M059J (cell line): Measurements from ENCODE around the gene KIF24. TPM values are rescaled to one million over a fixed set of nuclear protein-coding genes. Genes with fewer than 3 reads are reported as not detected.
"Not testable (repeated sequence)": the region's sequence is repeated elsewhere in the genome, so short reads cannot be mapped to it uniquely, and the experiment has no call there.

Experiments used
- DNase-seq: peaks from one replicate; pipeline ENCODE4 v3.0.0-alpha.2; 2012; ENCODE audit warnings: low read depth
- total RNA-seq: library from RNA; depleted of rRNA; stranded (reverse); fragments of >200 nt; shearing (Covaris generic); gene quantifications from 2 replicates; pipeline ENCODE4 v1.2.3, GENCODE V29; 2014

The KIF24 gene
- total RNA-seq, 1 experiment from 2014 or later: 9.0 TPM

DNA sequence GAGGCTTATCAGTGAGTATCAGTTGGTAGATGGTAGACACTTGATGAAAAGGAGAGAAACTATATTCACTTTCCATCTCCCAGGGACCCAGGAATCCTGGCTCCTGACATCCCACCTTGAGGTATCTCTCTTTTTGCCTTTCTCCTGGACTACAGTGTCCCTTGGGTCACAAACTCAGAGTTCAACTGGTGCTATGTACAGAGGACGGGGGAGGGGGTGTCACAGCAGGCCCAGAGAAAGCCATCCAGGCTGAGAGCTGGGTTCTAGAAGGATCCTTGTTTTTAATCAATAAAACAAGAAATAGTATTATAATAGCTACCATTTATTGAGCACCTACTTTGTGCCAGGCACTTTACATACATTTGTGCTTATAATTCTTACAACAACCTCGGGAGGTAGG lies 37.3 kb upstream of the KIF24 start:
- no peak for DNase-seq

DNA sequence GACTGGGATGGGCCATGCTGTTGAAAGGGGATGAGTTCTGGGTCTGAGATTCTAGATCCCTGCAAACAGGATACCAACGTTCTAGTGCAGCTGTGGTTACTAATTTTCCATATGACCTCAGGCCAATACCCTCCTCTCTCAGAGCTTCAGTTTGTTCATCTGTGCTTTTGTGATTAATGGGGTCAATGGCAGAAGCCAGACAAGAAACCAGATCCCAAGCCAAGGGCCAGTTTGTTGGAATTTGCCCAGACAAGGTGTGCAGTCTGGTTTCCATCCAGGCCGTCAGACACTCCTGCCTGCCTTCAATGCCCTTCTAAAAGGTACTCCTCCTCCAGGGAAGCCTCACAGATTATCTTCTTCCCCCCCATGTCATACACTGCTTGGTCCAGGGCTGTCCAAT lies 36.2 kb upstream of the KIF24 start:
- no peak for DNase-seq

DNA sequence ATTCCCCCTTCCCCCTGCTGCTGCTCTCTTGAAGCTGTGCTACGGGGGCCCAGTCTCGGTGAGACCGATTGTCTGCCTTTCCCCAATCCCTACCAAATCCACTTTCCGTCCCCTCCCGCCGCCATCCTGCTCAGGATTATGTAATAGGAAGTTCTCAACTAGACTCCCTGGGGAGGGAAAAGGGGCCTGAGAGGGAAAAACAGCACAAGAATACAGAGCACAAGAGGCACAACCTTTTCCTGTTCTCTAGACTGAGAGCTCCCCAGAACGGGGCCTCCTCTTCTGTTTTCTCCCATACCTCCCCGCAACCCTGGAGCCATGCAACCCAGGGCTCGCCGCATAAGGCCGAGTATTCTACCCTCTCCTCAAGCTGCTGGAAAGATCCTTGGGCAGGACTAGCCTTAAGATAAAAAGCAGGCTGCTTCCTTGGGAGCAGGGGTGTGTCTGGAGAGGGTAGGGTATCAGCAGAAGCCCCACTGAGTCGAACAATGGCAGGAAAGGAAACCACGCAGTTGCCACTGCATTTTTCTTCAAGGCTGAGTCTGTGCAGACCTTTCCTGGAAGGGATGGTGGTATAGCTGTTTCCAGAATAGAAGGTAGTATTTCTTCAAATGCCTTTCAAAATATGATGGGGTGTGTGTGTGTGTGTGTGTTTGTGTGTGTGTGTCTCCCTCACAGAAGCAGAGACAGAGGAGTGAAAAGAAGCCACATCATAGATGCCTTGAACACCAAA lies 34.7 kb upstream of the KIF24 start:
- DNase-seq: no peak

DNA sequence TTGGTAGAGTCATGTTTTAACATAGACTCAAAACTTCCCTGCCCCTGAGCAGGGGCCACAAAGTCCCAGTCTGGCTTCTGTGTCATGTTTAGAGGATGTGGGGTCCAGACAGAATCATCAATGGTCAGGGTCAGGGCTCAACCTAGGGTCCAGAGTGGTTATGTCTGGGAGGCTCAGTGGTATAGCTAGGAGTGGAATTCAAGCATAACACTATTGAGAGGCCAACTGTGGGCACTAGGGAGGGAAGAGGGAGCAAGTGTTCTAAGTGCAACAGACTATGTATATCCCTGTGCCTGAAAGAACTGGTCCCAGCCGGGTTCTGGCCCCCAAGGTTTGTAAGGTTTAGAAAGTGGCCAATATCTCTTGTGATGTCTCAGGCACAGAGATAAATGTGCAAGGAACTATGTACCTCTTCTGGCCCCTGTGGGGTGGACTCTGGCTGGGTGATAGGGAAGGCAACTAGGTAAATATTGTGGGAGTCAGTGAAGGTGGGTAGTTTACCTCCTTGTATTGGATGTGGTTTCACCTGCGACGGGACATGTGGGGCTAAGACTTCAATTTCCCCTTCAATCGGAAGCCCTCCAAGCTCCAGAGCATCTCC lies 33.6 kb upstream of the KIF24 start:
- DNase-seq: no peak

DNA sequence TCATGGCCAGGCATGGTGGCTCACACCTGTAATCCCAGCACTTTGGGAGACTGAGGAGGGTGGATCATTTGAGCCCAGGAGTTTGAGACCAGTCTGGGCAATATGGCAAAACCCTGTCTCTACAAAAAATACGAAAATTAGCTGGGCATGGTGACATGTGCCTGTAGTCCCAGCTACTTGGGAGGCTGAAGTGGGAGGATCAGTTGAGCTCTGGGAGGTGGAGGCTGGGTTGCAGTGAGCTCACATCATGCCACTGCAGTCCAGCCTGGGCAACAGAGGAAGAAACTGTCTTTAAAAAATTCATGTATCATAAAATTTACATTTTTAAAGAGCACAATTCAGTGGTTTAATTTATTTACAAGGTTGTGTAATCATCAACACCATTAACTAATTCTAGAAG lies 23.9 kb upstream of the KIF24 start:
- DNase-seq: not testable (repeated sequence)

DNA sequence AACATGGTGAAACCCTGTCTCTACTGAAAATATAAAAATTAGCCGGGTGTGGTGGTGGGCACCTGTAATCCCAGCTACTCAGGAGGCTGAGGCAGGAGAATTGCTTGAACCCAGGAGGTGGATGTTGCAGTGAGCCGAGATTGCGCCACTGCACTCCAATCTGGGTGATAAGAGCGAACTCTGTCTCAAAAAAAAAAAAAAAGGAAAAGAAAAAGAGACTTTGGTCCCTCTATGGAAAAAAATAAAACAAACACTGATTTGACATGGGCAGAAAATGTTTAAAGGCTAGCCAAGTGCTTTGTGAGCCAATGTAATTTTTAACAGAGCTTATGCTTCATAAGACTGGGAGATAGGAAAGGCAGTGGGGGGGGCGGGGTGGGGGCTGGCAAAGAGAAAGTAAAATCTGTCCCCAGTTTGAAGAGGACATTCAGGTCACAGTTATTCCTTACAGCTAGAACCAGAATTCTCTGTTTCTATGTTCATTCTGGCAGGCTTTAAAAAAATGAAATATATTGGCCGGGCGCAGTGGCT lies 23.1 kb upstream of the KIF24 start:
- not testable (repeated sequence) for DNase-seq

DNA sequence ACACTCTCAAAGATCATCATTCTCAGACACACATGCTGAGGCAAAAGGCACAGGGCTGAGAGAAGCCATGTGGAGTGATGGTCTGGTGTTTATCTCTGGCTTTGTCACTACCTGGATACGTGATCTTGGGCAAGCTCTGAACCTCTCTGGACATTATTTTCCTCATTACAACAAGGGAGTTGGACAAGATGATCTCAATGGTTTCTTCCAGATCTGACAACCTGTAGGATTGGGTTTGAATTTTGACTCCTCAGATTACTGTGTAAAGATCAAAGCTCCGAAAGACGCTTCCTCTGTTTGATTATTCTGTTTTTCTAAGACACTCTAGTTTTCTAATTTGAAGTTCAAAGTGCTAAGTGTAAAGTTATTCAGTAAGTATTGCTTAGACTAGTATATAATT lies 20.3 kb upstream of the KIF24 start:
- no peak for DNase-seq

DNA sequence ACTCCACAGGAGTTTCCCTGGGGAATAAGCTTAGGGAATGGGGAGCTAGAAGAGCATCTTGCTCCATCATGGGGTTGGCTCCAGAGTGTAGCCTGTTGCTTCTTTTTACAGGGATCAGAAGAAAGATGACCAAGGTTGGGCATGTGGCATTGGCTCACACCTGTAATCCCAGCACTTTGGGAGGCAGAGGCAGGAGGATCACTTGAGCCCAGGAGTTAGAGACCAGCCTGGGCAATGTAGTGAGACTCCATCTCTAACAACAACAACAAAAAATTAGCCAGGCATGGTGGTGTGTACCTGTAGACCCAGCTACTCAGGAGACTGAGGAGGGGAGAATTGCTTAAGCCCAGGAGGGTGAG lies 18.7 kb upstream of the KIF24 start:
- no peak for DNase-seq

DNA sequence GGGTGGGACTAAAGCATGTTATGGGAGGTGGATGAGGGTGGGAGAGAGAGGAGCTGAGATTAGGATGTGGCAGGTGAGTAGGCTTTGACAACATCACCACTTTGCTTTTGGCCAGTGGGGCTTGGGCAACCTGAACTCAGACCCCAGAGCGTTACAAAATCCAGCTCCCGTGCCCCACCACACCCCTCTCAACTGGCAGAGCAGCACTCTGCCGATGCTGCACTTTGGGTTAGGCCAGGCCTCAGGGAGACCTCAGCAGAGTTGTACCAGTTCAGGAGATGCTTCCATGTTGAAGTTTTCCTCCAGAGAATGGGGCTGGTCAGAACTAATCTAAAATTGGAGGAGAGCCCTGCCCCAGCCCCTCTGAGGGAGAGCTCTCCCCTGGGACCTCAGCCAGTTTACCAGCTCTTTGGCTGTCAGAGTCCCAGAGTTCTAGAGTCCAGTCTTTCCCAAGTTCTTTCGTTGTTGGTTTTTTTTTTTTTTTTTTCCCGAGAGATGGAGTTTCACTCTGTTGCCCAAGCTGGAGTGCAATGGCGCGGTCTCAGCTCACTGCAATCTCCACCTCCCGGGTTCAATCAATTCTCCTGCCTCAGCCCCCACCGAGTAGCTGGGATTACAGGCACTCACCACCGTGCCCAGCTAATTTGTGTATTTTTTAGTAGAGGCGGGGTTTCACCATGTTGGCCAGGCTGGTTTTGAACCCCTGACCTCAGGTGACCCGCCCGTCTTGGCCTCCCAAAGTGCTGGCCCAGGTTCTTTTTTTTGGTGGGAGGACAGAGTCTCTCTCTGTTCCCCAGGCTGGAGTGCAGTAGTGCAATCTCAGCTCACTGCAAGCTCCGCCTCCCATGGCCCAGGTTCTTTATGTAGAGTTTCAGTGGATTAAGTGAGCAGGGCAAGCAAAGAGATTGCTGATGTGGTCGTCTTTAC lies 18.1 kb upstream of the KIF24 start:
- no peak for DNase-seq

DNA sequence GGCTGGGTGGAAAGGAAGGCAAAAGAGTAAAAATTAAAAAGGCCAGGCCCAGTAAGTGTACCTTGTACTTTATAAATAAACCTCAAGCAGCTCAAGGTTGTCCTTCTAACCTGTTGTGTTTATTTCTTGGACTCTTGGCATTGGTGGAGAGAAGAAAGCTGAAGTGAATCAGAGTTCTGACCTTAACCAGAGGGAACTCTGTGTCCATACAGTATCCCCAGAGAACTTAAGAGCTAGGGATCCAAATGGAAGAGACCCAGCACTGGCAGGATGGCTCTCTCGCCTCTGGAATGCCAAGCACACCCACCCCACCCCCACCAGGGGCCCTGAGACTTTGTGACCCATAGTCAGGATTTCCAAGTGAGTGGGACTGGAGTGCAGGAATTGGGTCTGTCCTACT lies 14.5 kb upstream of the KIF24 start:
- DNase-seq: no peak

DNA sequence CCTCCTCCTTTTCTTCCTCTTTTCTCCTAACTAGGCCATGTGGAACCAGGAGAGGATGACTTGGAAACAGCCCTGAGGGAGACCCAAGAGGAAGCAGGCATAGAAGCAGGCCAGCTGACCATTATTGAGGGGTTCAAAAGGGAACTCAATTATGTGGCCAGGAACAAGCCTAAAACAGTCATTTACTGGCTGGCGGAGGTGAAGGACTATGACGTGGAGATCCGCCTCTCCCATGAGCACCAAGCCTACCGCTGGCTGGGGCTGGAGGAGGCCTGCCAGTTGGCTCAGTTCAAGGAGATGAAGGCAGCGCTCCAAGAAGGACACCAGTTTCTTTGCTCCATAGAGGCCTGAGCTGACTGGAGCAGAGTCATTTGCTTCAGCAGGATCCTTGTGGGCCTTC lies 14.0 kb upstream of the KIF24 start:
- DNase-seq: no peak

DNA sequence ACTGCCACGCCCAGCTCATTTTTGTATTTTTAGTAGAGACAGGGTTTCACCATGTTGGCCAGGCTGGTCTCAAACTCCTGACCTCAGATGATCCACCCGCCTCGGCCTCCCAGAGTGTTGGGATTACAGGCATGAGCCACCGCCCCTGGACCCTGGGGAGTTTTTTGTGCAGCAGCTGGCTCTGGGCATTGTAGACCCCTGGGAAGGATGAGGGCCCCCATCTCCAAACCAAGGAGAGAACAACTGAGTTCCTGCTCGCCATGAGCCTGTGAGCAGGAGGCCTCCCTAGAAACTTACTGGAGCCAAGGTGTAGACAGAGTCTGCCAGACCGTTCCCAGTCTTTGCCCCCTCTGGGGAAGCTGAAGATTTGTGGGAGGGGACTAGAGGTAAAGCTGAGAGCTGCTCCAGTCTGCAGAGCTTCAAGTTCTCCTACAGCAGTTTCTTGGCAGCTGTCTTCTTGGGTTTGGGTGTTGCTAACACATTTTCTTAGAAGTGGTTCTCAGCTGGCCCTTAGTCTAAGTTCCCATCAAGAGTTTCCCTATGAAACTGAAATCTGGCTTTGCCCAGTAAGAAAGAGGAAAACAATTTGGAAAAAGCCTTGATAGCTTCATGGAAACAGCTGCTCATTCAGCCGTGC lies 12.7 kb upstream of the KIF24 start:
- DNase-seq: no peak

DNA sequence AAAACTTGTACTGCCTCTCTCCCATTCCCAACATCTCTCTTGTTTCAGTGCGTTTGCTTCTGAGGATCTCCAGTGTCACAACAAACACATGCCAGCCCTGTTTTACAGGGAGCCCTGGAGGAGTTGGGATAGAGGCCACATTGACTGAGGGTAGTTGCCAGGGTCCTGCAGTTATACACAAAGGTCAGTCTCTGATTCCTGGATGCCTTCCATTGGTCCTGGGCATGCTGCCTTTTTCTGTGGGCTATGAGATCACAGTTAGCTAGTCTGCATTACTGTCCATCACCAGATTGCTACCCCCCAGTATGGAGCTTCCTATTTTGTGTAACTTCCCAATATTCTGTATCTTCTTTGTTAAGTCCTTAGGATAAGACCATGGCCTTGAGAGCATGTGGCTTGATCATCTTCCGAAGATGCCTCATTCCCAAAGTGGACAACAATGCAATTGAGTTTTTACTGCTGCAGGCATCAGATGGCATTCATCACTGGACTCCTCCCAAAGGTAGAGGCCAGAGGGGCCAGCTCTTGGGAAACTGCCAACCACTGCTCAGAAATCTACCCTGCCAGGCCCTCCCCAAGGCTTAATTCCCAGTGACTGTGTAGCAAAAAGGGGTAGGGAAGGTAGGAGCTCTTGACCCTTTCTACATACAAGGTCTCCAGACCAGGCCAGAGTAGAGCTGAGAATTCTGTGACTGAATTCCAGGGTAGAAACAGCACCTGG lies 9.8 kb upstream of the KIF24 start:
- no peak for DNase-seq

DNA sequence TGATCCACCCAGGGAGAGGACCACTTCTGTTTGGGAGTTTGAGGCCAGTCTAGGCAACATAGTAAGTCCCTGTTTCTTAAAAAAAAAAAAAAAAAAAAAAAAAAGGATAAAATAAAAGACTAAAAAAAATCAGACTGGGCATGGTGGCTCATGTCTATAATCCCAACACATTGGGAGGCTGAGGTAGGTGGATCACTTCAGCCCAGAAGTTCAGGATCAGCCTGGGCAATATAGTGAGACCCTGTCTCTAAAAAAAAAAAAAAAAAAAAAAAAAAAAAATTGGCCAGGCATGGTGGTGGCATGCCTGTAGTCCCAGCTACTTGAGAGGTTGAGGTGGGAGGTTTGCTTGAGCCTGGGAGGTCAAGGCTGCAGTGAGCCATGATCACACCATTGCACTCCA lies 9.0 kb upstream of the KIF24 start:
- DNase-seq: not testable (repeated sequence)

DNA sequence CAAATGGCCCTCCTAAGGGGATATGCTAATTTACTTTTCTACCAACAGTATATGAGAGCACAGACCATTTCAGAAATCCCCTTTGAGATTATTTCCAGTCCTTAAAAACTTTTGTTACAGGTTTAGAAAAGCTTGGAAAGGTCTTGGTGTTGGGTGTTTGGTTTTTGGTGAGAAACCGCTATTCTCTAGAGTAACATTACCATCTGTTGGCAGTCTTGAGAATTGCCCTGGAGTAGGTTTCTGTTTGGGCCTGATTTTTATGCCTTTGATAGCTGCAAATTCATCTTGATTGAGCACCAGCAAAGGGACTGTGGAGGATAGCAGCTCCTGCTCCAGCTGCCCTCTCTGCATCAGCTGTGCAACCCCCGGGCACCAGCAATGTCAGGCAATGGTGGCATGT lies 8.3 kb upstream of the KIF24 start:
- no peak for DNase-seq

DNA sequence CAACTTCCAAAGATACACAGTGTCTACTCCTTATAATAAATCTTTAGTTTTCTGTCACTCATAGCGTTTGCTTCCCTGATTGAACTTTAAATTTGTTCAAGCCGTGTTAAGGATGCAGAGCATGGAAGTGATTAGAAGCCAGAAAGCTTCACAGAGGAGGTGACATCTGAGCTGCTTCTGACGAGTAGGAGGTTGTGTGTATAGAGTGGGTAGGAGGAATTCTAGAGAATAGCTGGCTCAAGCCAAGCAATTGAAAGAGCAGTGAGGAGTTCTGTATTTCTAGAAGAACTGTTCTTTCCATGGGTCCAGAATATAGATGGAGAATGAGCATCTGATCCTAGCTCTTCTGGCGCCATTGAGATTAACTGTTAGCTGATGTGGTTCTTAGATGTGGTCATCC lies 6.3 kb upstream of the KIF24 start:
- DNase-seq: no peak

DNA sequence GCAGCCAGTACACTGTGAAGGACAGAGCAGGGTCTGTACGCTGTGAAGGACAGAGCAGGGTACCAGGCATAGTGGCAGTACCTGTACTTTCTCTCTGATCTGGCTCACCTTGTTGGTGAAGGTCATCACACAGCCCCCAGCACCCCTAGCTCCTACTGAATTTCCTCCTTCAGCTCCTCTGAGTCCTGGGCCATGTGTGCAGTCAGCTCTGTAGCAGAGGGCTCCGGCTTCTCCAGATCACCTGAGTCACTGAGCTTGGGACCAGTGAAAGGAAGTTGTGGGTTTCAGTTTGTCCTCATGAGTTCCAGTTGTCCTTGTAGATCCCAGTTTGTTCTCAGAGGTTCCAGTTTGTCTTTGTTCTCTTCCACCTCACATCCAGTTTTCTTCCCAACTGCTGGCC lies 5.8 kb upstream of the KIF24 start:
- DNase-seq: no peak

DNA sequence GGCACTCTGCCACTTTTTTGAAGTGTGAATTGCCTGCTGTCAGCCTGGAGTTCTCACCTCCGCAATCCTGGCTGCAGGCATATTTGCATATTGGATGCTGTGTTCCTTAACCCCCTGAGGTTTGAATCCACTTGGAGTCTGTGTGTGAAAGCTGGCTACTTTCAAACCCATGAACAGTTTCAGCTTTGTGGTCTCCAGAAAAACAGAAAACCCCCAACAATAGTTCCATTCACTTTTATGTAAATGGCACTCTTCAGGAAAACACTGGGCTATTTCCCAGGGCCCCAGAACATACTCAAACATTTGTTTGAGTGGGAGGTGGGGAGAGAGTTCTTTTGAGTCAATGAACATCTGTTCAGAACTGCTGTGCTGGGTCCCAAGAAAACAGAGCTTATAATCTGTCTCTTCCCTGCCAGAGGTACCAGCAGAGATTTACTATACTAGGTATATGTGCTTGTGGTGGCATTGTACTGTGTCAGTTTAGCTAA lies 5.3 kb upstream of the KIF24 start:
- DNase-seq: no peak

DNA sequence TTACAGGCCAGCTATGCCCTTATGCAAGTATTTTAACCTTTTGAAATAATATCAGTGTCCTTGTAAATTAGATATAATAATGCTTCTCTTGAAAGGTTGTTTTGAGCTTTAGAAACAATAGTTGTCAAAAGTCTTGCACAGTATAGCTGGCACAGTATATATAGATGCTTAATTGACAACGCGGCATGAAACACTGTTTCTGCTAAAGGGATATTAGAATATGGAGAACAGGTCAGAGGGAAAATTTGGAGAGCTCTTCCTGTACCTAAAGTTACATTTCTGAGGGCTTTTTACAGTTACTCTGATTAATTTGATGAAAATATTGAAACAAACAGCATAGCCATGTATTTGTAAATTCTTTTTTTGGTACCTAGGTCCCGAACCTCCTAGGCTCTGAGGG lies 4.8 kb upstream of the KIF24 start:
- no peak for DNase-seq

DNA sequence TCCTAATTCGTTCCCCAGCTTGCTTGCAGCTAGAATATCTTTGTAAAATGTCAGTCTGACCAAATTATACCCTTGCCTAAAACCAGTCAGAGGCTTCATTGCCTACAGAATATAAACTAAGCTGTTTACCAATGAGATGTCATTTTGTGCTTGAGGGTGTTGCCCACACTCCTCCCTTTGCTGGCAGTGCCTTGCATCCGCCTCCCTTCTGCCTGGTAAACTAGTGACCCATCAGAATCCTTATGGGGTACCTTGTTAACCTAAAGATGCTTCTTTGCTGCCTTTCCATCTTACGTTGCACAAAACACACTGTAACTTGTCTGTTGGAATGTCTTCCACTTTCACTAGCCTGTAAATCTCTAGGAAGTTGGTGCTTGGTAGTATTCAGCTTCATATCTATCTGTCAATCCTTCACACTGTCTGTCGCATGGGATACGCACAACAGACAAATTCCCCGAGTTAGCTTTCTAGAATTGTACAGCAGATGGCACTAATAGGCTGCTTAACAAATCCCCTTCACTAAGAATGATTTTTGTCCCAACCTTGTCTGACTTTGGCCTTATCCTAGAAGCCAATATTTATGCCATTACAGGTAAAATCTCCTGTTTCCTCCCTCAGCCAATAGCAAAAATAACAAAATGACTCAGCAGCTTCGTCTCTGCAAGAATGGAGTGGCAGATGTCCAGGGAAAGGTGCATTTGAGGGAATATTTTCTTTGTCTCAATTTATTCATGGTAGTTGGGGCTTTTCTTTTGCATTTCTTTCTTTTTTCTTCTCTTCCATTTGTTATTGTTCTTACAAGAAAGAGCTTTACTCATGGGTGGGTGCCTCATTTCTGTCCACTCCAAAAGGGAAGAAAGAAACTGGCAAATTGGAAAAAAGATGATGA lies 3.3 kb upstream of the KIF24 start:
- peak; percentile 50 for DNase-seq
